ENCODE measurements around the gene SETD6. TPM values are rescaled to one million over a fixed set of nuclear protein-coding genes. Genes with fewer than 3 reads are reported as not detected.

The SETD6 gene
- total and polyA plus RNA-seq, 2 experiments from 2014 or later = 39.7 to 54.0 TPM

GRCh38 chr16:58476791-58477190 is 38.5 kb upstream of the SETD6 start:
- Histone ChIP-seq H3K4me1 (ENCODE audit: insufficient read depth) (peaks cover 12% of the 10 kb centered on the region), H3K27ac (ENCODE audit: low read depth) (no peak overlapping the region), H3K4me2 (no peak overlapping the region), H3K9me2 (ENCODE audit: insufficient read depth) (no peaks in the 10 kb centered on the region), H3K79me2 (replicated peaks; ENCODE audit: insufficient read depth) (no peaks in the 10 kb centered on the region), H3F3A (replicated peaks; ENCODE audit: low read depth) (no peaks in the 10 kb centered on the region), H2AFZ (no peak overlapping the region), H4K20me1 (replicated peaks; ENCODE audit: insufficient read depth) (no peaks in the 10 kb centered on the region), H3K36me3 (ENCODE audit: insufficient read depth) (no peaks in the 10 kb centered on the region), H3K27me3 (ENCODE audit: insufficient read depth) (no peaks in the 10 kb centered on the region), H3K4me3 (no peak overlapping the region)
- Mint-ChIP-seq H3K4me3 (no peak overlapping the region), H3K9me3 (no peaks in the 10 kb centered on the region), H3K36me3 (ENCODE audit: low read depth) (no peaks in the 10 kb centered on the region), H3K27me3 (ENCODE audit: insufficient read depth, low read depth, poor library complexity) (peaks cover 4% of the 10 kb centered on the region), H3K4me1 (peaks cover 10% of the 10 kb centered on the region), H3K27ac (no peak overlapping the region)
- TF ChIP-seq JUNB (IDR thresholded peaks at IDR 0.05; ENCODE audit: unreplicated experiment) = no peak
- no peak for DNase-seq (ENCODE audit: low spot score)
- ATAC-seq = no peak

DNA sequence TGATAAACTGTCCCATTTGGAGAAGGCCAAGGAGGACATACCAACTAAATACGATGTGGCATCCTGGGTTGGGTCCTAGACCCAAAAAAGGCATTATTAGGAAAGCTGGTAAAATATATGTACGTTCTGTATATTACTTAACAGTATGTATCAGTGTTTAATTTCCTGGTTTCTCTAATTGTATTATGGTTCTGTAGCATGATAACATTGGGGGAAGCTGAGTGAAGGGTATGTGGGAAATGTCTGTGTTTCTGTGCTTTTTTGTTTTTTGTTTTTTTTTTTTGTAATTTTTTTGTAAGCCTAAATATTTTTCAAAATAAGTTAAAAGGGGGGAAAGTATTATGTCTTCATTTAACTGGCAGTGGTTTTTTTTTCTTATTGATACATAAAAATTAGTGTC is 36.9 kb upstream of the SETD6 start:
- Histone ChIP-seq H2AFZ (no peak overlapping the region), H3K4me1 (ENCODE audit: insufficient read depth) (peaks cover 8% of the 10 kb centered on the region), H3K27me3 (ENCODE audit: insufficient read depth) (no peaks in the 10 kb centered on the region), H3K27ac (ENCODE audit: low read depth) (no peak overlapping the region), H3K9me2 (ENCODE audit: insufficient read depth) (no peaks in the 10 kb centered on the region), H3K4me3 (no peak overlapping the region), H3F3A (replicated peaks; ENCODE audit: low read depth) (no peaks in the 10 kb centered on the region), H3K79me2 (replicated peaks; ENCODE audit: insufficient read depth) (no peaks in the 10 kb centered on the region), H4K20me1 (replicated peaks; ENCODE audit: insufficient read depth) (no peaks in the 10 kb centered on the region), H3K36me3 (ENCODE audit: insufficient read depth) (no peaks in the 10 kb centered on the region), H3K4me2 (no peak overlapping the region)
- Mint-ChIP-seq H3K27ac (no peak overlapping the region), H3K4me3 (no peak overlapping the region), H3K9me3 (no peaks in the 10 kb centered on the region; the same call in 2 of the 3 replicates), H3K4me1 (peaks cover 14% of the 10 kb centered on the region), H3K36me3 (ENCODE audit: low read depth) (no peaks in the 10 kb centered on the region), H3K27me3 (ENCODE audit: insufficient read depth, low read depth, poor library complexity) (no peaks in the 10 kb centered on the region)
- TF ChIP-seq EZH2phosphoT487 (IDR thresholded peaks at IDR 0.05; ENCODE audit: unreplicated experiment) (no peak), CTCF (conservative IDR thresholded peaks at IDR 0.05; ENCODE audit: low read depth in 2 of 2) (no peak), ZNF114 (CRISPR knock-in tag; IDR thresholded peaks at IDR 0.05) (no peak), REST (IDR thresholded peaks at IDR 0.05; ENCODE audit: unreplicated experiment) (no peak), JUNB (IDR thresholded peaks at IDR 0.05; ENCODE audit: unreplicated experiment) (no peak), STAT1 (IDR thresholded peaks at IDR 0.05; ENCODE audit: unreplicated experiment) (no peak), ZNF331 (CRISPR knock-in tag; IDR thresholded peaks at IDR 0.05; ENCODE audit: low read depth) (no peak), CREB1 (CRISPR knock-in tag; IDR thresholded peaks at IDR 0.05; ENCODE audit: low read depth) (no peak)
- TF ChIP-seq, protein P1, sequence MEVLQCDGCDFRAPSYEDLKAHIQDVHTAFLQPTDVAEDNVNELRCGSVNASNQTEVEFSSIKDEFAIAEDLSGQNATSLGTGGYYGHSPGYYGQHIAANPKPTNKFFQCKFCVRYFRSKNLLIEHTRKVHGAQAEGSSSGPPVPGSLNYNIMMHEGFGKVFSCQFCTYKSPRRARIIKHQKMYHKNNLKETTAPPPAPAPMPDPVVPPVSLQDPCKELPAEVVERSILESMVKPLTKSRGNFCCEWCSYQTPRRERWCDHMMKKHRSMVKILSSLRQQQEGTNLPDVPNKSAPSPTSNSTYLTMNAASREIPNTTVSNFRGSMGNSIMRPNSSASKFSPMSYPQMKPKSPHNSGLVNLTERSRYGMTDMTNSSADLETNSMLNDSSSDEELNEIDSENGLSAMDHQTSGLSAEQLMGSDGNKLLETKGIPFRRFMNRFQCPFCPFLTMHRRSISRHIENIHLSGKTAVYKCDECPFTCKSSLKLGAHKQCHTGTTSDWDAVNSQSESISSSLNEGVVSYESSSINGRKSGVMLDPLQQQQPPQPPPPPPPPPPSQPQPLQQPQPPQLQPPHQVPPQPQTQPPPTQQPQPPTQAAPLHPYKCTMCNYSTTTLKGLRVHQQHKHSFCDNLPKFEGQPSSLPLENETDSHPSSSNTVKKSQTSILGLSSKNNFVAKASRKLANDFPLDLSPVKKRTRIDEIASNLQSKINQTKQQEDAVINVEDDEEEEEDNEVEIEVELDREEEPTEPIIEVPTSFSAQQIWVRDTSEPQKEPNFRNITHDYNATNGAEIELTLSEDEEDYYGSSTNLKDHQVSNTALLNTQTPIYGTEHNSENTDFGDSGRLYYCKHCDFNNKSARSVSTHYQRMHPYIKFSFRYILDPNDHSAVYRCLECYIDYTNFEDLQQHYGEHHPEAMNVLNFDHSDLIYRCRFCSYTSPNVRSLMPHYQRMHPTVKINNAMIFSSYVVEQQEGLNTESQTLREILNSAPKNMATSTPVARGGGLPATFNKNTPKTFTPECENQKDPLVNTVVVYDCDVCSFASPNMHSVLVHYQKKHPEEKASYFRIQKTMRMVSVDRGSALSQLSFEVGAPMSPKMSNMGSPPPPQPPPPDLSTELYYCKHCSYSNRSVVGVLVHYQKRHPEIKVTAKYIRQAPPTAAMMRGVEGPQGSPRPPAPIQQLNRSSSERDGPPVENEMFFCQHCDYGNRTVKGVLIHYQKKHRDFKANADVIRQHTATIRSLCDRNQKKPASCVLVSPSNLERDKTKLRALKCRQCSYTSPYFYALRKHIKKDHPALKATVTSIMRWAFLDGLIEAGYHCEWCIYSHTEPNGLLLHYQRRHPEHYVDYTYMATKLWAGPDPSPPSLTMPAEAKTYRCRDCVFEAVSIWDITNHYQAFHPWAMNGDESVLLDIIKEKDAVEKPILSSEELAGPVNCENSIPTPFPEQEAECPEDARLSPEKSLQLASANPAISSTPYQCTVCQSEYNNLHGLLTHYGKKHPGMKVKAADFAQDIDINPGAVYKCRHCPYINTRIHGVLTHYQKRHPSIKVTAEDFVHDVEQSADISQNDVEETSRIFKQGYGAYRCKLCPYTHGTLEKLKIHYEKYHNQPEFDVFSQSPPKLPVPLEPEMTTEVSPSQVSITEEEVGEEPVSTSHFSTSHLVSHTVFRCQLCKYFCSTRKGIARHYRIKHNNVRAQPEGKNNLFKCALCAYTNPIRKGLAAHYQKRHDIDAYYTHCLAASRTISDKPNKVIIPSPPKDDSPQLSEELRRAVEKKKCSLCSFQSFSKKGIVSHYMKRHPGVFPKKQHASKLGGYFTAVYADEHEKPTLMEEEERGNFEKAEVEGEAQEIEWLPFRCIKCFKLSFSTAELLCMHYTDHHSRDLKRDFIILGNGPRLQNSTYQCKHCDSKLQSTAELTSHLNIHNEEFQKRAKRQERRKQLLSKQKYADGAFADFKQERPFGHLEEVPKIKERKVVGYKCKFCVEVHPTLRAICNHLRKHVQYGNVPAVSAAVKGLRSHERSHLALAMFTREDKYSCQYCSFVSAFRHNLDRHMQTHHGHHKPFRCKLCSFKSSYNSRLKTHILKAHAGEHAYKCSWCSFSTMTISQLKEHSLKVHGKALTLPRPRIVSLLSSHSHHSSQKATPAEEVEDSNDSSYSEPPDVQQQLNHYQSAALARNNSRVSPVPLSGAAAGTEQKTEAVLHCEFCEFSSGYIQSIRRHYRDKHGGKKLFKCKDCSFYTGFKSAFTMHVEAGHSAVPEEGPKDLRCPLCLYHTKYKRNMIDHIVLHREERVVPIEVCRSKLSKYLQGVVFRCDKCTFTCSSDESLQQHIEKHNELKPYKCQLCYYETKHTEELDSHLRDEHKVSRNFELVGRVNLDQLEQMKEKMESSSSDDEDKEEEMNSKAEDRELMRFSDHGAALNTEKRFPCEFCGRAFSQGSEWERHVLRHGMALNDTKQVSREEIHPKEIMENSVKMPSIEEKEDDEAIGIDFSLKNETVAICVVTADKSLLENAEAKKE (CRISPR knock-in tag; IDR thresholded peaks at IDR 0.05) = no peak
- TF ChIP-seq, protein P2, sequence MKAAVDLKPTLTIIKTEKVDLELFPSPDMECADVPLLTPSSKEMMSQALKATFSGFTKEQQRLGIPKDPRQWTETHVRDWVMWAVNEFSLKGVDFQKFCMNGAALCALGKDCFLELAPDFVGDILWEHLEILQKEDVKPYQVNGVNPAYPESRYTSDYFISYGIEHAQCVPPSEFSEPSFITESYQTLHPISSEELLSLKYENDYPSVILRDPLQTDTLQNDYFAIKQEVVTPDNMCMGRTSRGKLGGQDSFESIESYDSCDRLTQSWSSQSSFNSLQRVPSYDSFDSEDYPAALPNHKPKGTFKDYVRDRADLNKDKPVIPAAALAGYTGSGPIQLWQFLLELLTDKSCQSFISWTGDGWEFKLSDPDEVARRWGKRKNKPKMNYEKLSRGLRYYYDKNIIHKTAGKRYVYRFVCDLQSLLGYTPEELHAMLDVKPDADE (IDR thresholded peaks at IDR 0.05) = no peak
- ATAC-seq (no peak), DNase-seq (ENCODE audit: low spot score) (no peak)

Measured in GM23338 (cell line).